Liver (tissue), 9 donors: ENCODE measurements around the gene FHL5. TPM values are rescaled to one million over a fixed set of nuclear protein-coding genes. Genes with fewer than 3 reads are reported as not detected.

Experiments used
- DNase-seq: peaks from one replicate; pipeline ENCODE4 v3.0.0-alpha.2; 2017; ENCODE audit warnings: low spot score
- H3K27ac ChIP-seq, 2 donors: one replicate each; pipeline ENCODE4 v1.7.0; 2013; ENCODE audit warnings: inconsistent platforms in 2 of 2, low read length in 2 of 2, control low read depth in 1 of 2, low read depth in 1 of 2, mild to moderate bottlenecking in 1 of 2
- H3K27me3 ChIP-seq, 4 donors: one replicate each; pipeline versions ENCODE4 v1.6.1 to v1.7.0; 2013; ENCODE audit warnings: low read length in 3 of 4, inconsistent platforms in 1 of 4, mild to moderate bottlenecking in 1 of 4, moderate library complexity in 1 of 4; ENCODE audit not compliant: control insufficient read depth in 4 of 4, insufficient read depth in 4 of 4
- H3K36me3 ChIP-seq, 4 donors: one replicate each; pipeline versions ENCODE4 v1.6.1 to v1.7.0; 2013; ENCODE audit warnings: low read length in 3 of 4, mild to moderate bottlenecking in 3 of 4, low read depth in 1 of 4, moderate library complexity in 1 of 4; ENCODE audit not compliant: control insufficient read depth in 4 of 4, insufficient read depth in 3 of 4
- H3K4me1 ChIP-seq, 4 donors: one replicate each; pipeline versions ENCODE4 v1.6.1 to v1.7.0; 2013; ENCODE audit warnings: low read length in 3 of 4, mild to moderate bottlenecking in 3 of 4, moderate library complexity in 1 of 4; ENCODE audit not compliant: control insufficient read depth in 4 of 4, insufficient read depth in 4 of 4
- H3K4me3 ChIP-seq, 3 donors: one replicate each; pipeline versions ENCODE4 v1.6.1 to v1.7.0; 2013; ENCODE audit warnings: low read length in 3 of 3, control low read depth in 1 of 3, low read depth in 1 of 3, mild to moderate bottlenecking in 1 of 3
- H3K9ac ChIP-seq, 2 donors: one replicate each; pipeline ENCODE4 v1.7.0; 2013; ENCODE audit warnings: low read length in 2 of 2, mild to moderate bottlenecking in 2 of 2, moderate library complexity in 2 of 2, control low read depth in 1 of 2, low read depth in 1 of 2
- H3K9me3 ChIP-seq, 4 donors: one replicate each; pipeline versions ENCODE4 v1.6.1 to v1.7.0; 2013; ENCODE audit warnings: low read length in 3 of 4; ENCODE audit not compliant: control insufficient read depth in 4 of 4
- FOXA2 ChIP-seq: IDR thresholded peaks from 2 replicates; pipeline ENCODE4 v1.6.1; 2016; ENCODE audit warnings: antibody characterized with exemption
- GABPA ChIP-seq, 2 donors: IDR thresholded peaks in 1 of 2; conservative IDR thresholded peaks in 1 of 2; 2 replicates each; pipeline ENCODE4 v1.6.1; 2016; ENCODE audit warnings: antibody characterized with exemption in 2 of 2, mild to moderate bottlenecking in 1 of 2, moderate library complexity in 1 of 2
- HNF4A ChIP-seq, 2 donors: conservative IDR thresholded peaks; 2 replicates each; pipeline ENCODE4 v1.6.1; 2016; ENCODE audit warnings: antibody characterized with exemption in 2 of 2, mild to moderate bottlenecking in 2 of 2
- HNF4G ChIP-seq: IDR thresholded peaks from 2 replicates; pipeline ENCODE4 v1.6.1; 2016; ENCODE audit warnings: antibody characterized with exemption
- NR2F2 ChIP-seq: IDR thresholded peaks from 2 replicates; pipeline ENCODE4 v1.6.1; 2016; ENCODE audit warnings: antibody characterized with exemption
- RAD21 ChIP-seq, 2 donors: IDR thresholded peaks; 2 replicates each; pipeline ENCODE4 v1.6.1; 2016; ENCODE audit warnings: antibody characterized with exemption in 2 of 2, mild to moderate bottlenecking in 2 of 2
- RXRA ChIP-seq, 2 donors: IDR thresholded peaks; 2 replicates each; pipeline ENCODE4 v1.6.1; 2017 to 2018; ENCODE audit warnings: antibody characterized with exemption in 2 of 2, mild to moderate bottlenecking in 1 of 2
- SP1 ChIP-seq: IDR thresholded peaks from 2 replicates; pipeline ENCODE4 v1.6.1; 2018; ENCODE audit warnings: antibody characterized with exemption, mild to moderate bottlenecking
- TAF1 ChIP-seq: conservative IDR thresholded peaks from 2 replicates; pipeline ENCODE4 v1.6.1; 2016; ENCODE audit warnings: antibody characterized with exemption, mild to moderate bottlenecking
- YY1 ChIP-seq: IDR thresholded peaks from 2 replicates; pipeline ENCODE4 v1.6.1; 2016; ENCODE audit warnings: antibody characterized with exemption, mild to moderate bottlenecking
- WGBS: extraction: QIAGEN DNeasy Blood & Tissue Kit; methylation state at CpG from one replicate; pipeline ENCODE4 v1.1.7; 2013; 5-methylcytosine and 5-hydroxymethylcytosine counted together
- polyA plus RNA-seq, 2 donors: library from polyadenylated mRNA; stranded (reverse) in 1 of 2; unstranded in 1 of 2; fragments of 200-250 nt in 1 of 2; fragments of >200 nt in 1 of 2; fragmentation: Nextera tagmentation in 1 of 2; extraction: Ambion mirVana in 1 of 2; gene quantifications; one replicate each; pipeline versions ENCODE4 v1.2.1 to v1.2.3, GENCODE V29; 2013 to 2015
- total RNA-seq, 2 donors: library from RNA; depleted of rRNA; stranded (reverse); fragments of >200 nt; gene quantifications; one replicate each; pipeline ENCODE4 v1.2.3, GENCODE V29; 2014
- TF ChIP-seq, protein P1 (sequence below): IDR thresholded peaks from 2 replicates; pipeline ENCODE4 v1.6.1; 2016; ENCODE audit warnings: antibody characterized with exemption, mild to moderate bottlenecking
- TF ChIP-seq, protein P2 (sequence below): IDR thresholded peaks from 2 replicates; pipeline ENCODE4 v1.6.1; 2016; ENCODE audit warnings: antibody characterized with exemption
- TF ChIP-seq, protein P3 (sequence below): IDR thresholded peaks from 2 replicates; pipeline ENCODE4 v1.6.1; 2016; ENCODE audit warnings: antibody characterized with exemption
- TF ChIP-seq, protein P4 (sequence below): IDR thresholded peaks from 2 replicates; pipeline ENCODE4 v1.6.1; 2016; ENCODE audit warnings: antibody characterized with exemption
- TF ChIP-seq, protein P5 (sequence below): fragments of 150-350 bp; IDR thresholded peaks from 2 replicates; pipeline ENCODE4 v1.5.1; 2017; ENCODE audit warnings: improper control_type of control experiment, low read depth, low read length; ENCODE audit not compliant: missing input control
- donor health status: healthy.
- donor health status: healthy.
- donor health status: healthy.
- donor health status: healthy.
- donor health status: healthy.

The FHL5 gene
- total and polyA plus RNA-seq, 4 donors = 0.22 to 0.42 (median 0.33) TPM; not detected in 1

DNA sequence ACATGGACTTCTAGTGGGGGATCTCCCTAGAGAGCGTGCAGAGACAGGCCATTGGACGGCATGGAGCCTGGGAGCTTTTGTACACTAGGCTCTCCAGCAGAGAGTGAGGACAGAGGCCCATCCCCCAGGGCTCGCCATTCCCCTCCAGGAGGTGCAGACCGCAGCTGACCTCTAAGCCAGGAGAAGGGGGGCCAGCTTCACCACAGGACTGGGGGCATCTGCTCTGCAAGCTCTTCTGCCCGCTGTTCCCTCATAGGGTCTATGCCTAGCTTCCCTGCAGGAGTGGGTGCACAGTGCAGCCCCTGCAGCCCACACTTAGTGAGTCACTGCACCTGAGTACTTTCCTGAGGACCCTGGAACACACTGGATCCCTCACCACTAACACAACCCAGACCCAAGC lies 94.4 kb downstream of the FHL5 start:
- H3K27ac ChIP-seq = no peak overlapping the region
- DNase-seq = no peak
- 58% methylated on average over 5 of the region's 5 CpGs for WGBS
- peaks cover 0 to 6% (median 2%) of the 10 kb centered on the region in 4 donors for H3K27me3 ChIP-seq
- H3K9me3 ChIP-seq = no peaks in the 10 kb centered on the region
- H3K9ac ChIP-seq = no peak overlapping the region
- no peak for TF ChIP-seq HNF4A (conservative IDR thresholded peaks at IDR 0.05)
- TF ChIP-seq, protein P1, sequence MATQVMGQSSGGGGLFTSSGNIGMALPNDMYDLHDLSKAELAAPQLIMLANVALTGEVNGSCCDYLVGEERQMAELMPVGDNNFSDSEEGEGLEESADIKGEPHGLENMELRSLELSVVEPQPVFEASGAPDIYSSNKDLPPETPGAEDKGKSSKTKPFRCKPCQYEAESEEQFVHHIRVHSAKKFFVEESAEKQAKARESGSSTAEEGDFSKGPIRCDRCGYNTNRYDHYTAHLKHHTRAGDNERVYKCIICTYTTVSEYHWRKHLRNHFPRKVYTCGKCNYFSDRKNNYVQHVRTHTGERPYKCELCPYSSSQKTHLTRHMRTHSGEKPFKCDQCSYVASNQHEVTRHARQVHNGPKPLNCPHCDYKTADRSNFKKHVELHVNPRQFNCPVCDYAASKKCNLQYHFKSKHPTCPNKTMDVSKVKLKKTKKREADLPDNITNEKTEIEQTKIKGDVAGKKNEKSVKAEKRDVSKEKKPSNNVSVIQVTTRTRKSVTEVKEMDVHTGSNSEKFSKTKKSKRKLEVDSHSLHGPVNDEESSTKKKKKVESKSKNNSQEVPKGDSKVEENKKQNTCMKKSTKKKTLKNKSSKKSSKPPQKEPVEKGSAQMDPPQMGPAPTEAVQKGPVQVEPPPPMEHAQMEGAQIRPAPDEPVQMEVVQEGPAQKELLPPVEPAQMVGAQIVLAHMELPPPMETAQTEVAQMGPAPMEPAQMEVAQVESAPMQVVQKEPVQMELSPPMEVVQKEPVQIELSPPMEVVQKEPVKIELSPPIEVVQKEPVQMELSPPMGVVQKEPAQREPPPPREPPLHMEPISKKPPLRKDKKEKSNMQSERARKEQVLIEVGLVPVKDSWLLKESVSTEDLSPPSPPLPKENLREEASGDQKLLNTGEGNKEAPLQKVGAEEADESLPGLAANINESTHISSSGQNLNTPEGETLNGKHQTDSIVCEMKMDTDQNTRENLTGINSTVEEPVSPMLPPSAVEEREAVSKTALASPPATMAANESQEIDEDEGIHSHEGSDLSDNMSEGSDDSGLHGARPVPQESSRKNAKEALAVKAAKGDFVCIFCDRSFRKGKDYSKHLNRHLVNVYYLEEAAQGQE = no peak
- TF ChIP-seq RAD21 (IDR thresholded peaks at IDR 0.05) = no peak
- no peak for TF ChIP-seq NR2F2
- TF ChIP-seq GABPA (IDR thresholded peaks at IDR 0.05 in 1 of 2, conservative IDR thresholded peaks at IDR 0.05 in 1 of 2) = no peak
- TF ChIP-seq, protein P2, sequence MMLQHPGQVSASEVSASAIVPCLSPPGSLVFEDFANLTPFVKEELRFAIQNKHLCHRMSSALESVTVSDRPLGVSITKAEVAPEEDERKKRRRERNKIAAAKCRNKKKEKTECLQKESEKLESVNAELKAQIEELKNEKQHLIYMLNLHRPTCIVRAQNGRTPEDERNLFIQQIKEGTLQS = no peak
- TF ChIP-seq RXRA (IDR thresholded peaks at IDR 0.05) = no peak
- no peak for TF ChIP-seq SP1
- no peak for TF ChIP-seq YY1
- TF ChIP-seq, protein P3, sequence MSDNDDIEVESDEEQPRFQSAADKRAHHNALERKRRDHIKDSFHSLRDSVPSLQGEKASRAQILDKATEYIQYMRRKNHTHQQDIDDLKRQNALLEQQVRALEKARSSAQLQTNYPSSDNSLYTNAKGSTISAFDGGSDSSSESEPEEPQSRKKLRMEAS = no peak
- TF ChIP-seq FOXA2 = no peak
- no peak for TF ChIP-seq HNF4G
- TF ChIP-seq, protein P4, sequence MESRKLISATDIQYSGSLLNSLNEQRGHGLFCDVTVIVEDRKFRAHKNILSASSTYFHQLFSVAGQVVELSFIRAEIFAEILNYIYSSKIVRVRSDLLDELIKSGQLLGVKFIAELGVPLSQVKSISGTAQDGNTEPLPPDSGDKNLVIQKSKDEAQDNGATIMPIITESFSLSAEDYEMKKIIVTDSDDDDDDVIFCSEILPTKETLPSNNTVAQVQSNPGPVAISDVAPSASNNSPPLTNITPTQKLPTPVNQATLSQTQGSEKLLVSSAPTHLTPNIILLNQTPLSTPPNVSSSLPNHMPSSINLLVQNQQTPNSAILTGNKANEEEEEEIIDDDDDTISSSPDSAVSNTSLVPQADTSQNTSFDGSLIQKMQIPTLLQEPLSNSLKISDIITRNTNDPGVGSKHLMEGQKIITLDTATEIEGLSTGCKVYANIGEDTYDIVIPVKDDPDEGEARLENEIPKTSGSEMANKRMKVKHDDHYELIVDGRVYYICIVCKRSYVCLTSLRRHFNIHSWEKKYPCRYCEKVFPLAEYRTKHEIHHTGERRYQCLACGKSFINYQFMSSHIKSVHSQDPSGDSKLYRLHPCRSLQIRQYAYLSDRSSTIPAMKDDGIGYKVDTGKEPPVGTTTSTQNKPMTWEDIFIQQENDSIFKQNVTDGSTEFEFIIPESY = no peak
- no peak for TF ChIP-seq TAF1
- TF ChIP-seq, protein P5, sequence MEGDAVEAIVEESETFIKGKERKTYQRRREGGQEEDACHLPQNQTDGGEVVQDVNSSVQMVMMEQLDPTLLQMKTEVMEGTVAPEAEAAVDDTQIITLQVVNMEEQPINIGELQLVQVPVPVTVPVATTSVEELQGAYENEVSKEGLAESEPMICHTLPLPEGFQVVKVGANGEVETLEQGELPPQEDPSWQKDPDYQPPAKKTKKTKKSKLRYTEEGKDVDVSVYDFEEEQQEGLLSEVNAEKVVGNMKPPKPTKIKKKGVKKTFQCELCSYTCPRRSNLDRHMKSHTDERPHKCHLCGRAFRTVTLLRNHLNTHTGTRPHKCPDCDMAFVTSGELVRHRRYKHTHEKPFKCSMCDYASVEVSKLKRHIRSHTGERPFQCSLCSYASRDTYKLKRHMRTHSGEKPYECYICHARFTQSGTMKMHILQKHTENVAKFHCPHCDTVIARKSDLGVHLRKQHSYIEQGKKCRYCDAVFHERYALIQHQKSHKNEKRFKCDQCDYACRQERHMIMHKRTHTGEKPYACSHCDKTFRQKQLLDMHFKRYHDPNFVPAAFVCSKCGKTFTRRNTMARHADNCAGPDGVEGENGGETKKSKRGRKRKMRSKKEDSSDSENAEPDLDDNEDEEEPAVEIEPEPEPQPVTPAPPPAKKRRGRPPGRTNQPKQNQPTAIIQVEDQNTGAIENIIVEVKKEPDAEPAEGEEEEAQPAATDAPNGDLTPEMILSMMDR = no peak
- H3K4me3 ChIP-seq = no peak overlapping the region
- H3K36me3 ChIP-seq = no peaks in the 10 kb centered on the region
- H3K4me1 ChIP-seq = no peaks in the 10 kb centered on the region
